HCT116 (cell line): Measurements from ENCODE around the gene TMEFF2. TPM values are rescaled to one million over a fixed set of nuclear protein-coding genes. Genes with fewer than 3 reads are reported as not detected.

Experiments
- ATAC-seq: fragments of 200-7000 bp; cut with Tn5 transposase; 2 replicates; pipeline ENCODE4 v1.9.1; 2020; ENCODE audit warnings: mild to moderate bottlenecking, moderate library complexity
- BruUV-seq: library from RNA; stranded (reverse); fragments of 400-500 nt; replicated peaks from 2 replicates; lab custom pipeline; 2021; lab: Mats Ljungman, UMichigan
- CTCF ChIA-PET: fragments of 300-600 bp; sonication (Branson Sonifier 250); formaldehyde crosslinking; loops from one replicate; lab custom pipeline; 2021; ENCODE audit warnings: antibody characterized with exemption; lab: Charles Lee
- POLR2A ChIA-PET: fragments of 300-600, 350-600 bp; sonication (Branson Sonifier 250); formaldehyde crosslinking; loops from one replicate; lab custom pipeline; 2021; ENCODE audit warnings: antibody characterized with exemption; lab: Charles Lee
- RAD21 ChIA-PET, 2 experiments: fragments of 300-600 bp; sonication (Branson Sonifier 250); formaldehyde crosslinking; loops; one replicate each; lab custom pipeline; 2023; ENCODE audit warnings: low total read pairs in 2 of 2; ENCODE audit not compliant: uncharacterized antibody in 2 of 2, unreplicated experiment in 2 of 2, low non-redundant PET in 1 of 2; lab: Charles Lee
- DNase-seq: peaks from one replicate; pipeline ENCODE4 v3.0.0-alpha.2; 2010; ENCODE audit warnings: low read depth, low spot score
- H2AFZ ChIP-seq: fragments of 200-600 bp; shearing (Covaris generic), sonication (generic); 2 replicates; pipeline ENCODE4 v1.6.1; 2017; ENCODE audit warnings: low read depth, mixed run types, mixed read lengths, antibody characterized with exemption, low read length; ENCODE audit not compliant: poor library complexity, severe bottlenecking
- H3K27ac ChIP-seq: 2 replicates; pipeline ENCODE4 v1.5.1; 2012; ENCODE audit warnings: low read depth, low read length
- H3K27me3 ChIP-seq: fragments of 200-600 bp; sonication (generic); 2 replicates; pipeline ENCODE4 v1.6.1; 2016; ENCODE audit warnings: mixed run types, low read length, mixed read lengths; ENCODE audit not compliant: insufficient read depth
- H3K36me3 ChIP-seq, 2 experiments: fragments of 200-500 bp in 1 of 2; fragments of 200-600 bp in 1 of 2; sonication (Bioruptor generic) in 1 of 2; sonication (generic) in 1 of 2; 2 replicates each; pipeline versions ENCODE4 v1.5.1 to v1.6.1; 2014 to 2016; ENCODE audit warnings: low read length in 2 of 2, inconsistent platforms in 1 of 2, mixed read lengths in 1 of 2, mixed run types in 1 of 2; ENCODE audit not compliant: insufficient read depth in 2 of 2, control insufficient read depth in 1 of 2
- H3K4me1 ChIP-seq, 2 experiments: fragments of 200-600 bp in 1 of 2; sonication (generic) in 1 of 2; 2 replicates each; pipeline versions ENCODE4 v1.5.1 to v1.6.1; 2012 to 2017; ENCODE audit warnings: low read length in 2 of 2, inconsistent platforms in 1 of 2, mild to moderate bottlenecking in 1 of 2, mixed read lengths in 1 of 2, mixed run types in 1 of 2, moderate library complexity in 1 of 2; ENCODE audit not compliant: insufficient read depth in 2 of 2, control insufficient read depth in 1 of 2
- H3K4me2 ChIP-seq: fragments of 200-600 bp; sonication (generic); 2 replicates; pipeline ENCODE4 v1.6.1; 2017; ENCODE audit warnings: mixed run types, low read length, mixed read lengths
- H3K4me3 ChIP-seq, 2 experiments: fragments of 200-600 bp in 1 of 2; sonication (generic) in 1 of 2; replicated peaks in 1 of 2; 2 replicates each; pipeline ENCODE4 v1.5.1; 2011 to 2016; ENCODE audit warnings: low read length in 2 of 2, control low read depth in 1 of 2, low read depth in 1 of 2, mild to moderate bottlenecking in 1 of 2, mixed read lengths in 1 of 2, mixed run types in 1 of 2
- H3K79me2 ChIP-seq: fragments of 200-600 bp; sonication (generic); 2 replicates; pipeline ENCODE4 v1.6.1; 2017; ENCODE audit warnings: mild to moderate bottlenecking, mixed run types, low read length, moderate library complexity, mixed read lengths; ENCODE audit not compliant: insufficient read depth
- H3K9ac ChIP-seq: fragments of 200-600 bp; sonication (generic); 2 replicates; pipeline ENCODE4 v1.6.1; 2016; ENCODE audit warnings: low read length, mixed read lengths
- H3K9me2 ChIP-seq: fragments of 200-600 bp; sonication (generic), shearing (Covaris generic); 2 replicates; pipeline ENCODE4 v1.6.1; 2017; ENCODE audit warnings: mixed run types, mild to moderate bottlenecking, moderate library complexity; ENCODE audit not compliant: insufficient read depth
- H3K9me3 ChIP-seq, 2 experiments: fragments of 200-500 bp in 1 of 2; fragments of 200-600 bp in 1 of 2; sonication (Bioruptor generic) in 1 of 2; sonication (generic) in 1 of 2; 2 replicates each; pipeline ENCODE4 v1.6.1; 2014 to 2017; ENCODE audit warnings: low read length in 2 of 2, mixed read lengths in 2 of 2, inconsistent platforms in 1 of 2, low read depth in 1 of 2, mild to moderate bottlenecking in 1 of 2, mixed run types in 1 of 2, moderate library complexity in 1 of 2; ENCODE audit not compliant: control insufficient read depth in 1 of 2, insufficient read depth in 1 of 2
- H4K20me1 ChIP-seq: fragments of 200-600 bp; sonication (generic), shearing (Covaris generic); 2 replicates; pipeline ENCODE4 v1.6.1; 2017; ENCODE audit warnings: mixed run types, mild to moderate bottlenecking, moderate library complexity; ENCODE audit not compliant: insufficient read depth
- CBX3 ChIP-seq: IDR thresholded peaks from 2 replicates; pipeline ENCODE4 v1.6.1; 2012; ENCODE audit warnings: low read depth
- ELF1 ChIP-seq: IDR thresholded peaks from 2 replicates; pipeline ENCODE4 v1.6.1; 2012; ENCODE audit warnings: low read depth, borderline replicate concordance
- JUND ChIP-seq: IDR thresholded peaks from 2 replicates; pipeline ENCODE4 v1.6.1; 2012
- POLR2A ChIP-seq: IDR thresholded peaks from 2 replicates; pipeline ENCODE4 v1.7.0; 2011; ENCODE audit warnings: borderline replicate concordance; ENCODE audit not compliant: insufficient read depth, insufficient read length; ENCODE audit errors: extremely low read depth
- POLR2AphosphoS5 ChIP-seq: IDR thresholded peaks from 2 replicates; pipeline ENCODE4 v1.6.1; 2011; ENCODE audit warnings: mild to moderate bottlenecking, low read depth, low read length, moderate library complexity
- RAD21 ChIP-seq: IDR thresholded peaks from 2 replicates; pipeline ENCODE4 v1.6.1; 2012; ENCODE audit warnings: low read depth, mild to moderate bottlenecking
- REST ChIP-seq: IDR thresholded peaks from 2 replicates; pipeline ENCODE4 v1.6.1; 2012; ENCODE audit warnings: low read depth
- SP1 ChIP-seq: IDR thresholded peaks from 2 replicates; pipeline ENCODE4 v1.6.1; 2012; ENCODE audit warnings: low read depth
- SRF ChIP-seq: IDR thresholded peaks from 2 replicates; pipeline ENCODE4 v1.6.1; 2012; ENCODE audit warnings: low read depth
- YY1 ChIP-seq: IDR thresholded peaks from 2 replicates; pipeline ENCODE4 v1.6.1; 2011; ENCODE audit warnings: low read length, low read depth, moderate library complexity, mild to moderate bottlenecking; ENCODE audit not compliant: insufficient replicate concordance; ENCODE audit errors: extremely low read depth
- ZBTB33 ChIP-seq: IDR thresholded peaks from 2 replicates; pipeline ENCODE4 v1.6.1; 2011; ENCODE audit warnings: mild to moderate bottlenecking, low read length, moderate library complexity; ENCODE audit not compliant: insufficient replicate concordance; ENCODE audit errors: extremely low read depth
- intact Hi-C: fragments of 100-400 bp; cut with micrococcal nuclease; formaldehyde crosslinking; loops from 2 replicates; pipeline ENCODE4 v1.10.0; 2022
- total RNA-seq: library from RNA; stranded (reverse); gene quantifications from one replicate; pipeline ENCODE4 v1.2.1, GENCODE V29; 2021; ENCODE audit not compliant: unreplicated experiment
- TF ChIP-seq, protein P1 (sequence below), 3 experiments: fragments of 200-600 bp in 1 of 3; sonication (generic) in 1 of 3; IDR thresholded peaks in 2 of 3; conservative IDR thresholded peaks in 1 of 3; 2 replicates each; pipeline ENCODE4 v1.5.1; 2012 to 2017; ENCODE audit warnings: low read depth in 2 of 3, low read length in 2 of 3, antibody characterized with exemption in 1 of 3, borderline replicate concordance in 1 of 3, control low read depth in 1 of 3, mild to moderate bottlenecking in 1 of 3, mixed read lengths in 1 of 3, mixed run types in 1 of 3, moderate library complexity in 1 of 3; ENCODE audit not compliant: insufficient read depth in 1 of 3
- TF ChIP-seq, protein P2 (sequence below): IDR thresholded peaks from 2 replicates; pipeline ENCODE4 v1.6.1; 2012

TMEFF2 gene
- total RNA-seq, 1 experiment from 2014 or later: not detected

- TF ChIP-seq ELF1 (no peak), POLR2A (no peak), ZBTB33 (no peak), CBX3 (0 out of 2 replicates have a peak, but pooled peaks have one; percentile 9), RAD21 (peak; percentile 25; the same call in 1 of the 2 replicates), YY1 (no peak), SRF (no peak), JUND (no peak), SP1 (no peak), POLR2AphosphoS5 (no peak), REST (no peak)
- TF ChIP-seq, protein P1, sequence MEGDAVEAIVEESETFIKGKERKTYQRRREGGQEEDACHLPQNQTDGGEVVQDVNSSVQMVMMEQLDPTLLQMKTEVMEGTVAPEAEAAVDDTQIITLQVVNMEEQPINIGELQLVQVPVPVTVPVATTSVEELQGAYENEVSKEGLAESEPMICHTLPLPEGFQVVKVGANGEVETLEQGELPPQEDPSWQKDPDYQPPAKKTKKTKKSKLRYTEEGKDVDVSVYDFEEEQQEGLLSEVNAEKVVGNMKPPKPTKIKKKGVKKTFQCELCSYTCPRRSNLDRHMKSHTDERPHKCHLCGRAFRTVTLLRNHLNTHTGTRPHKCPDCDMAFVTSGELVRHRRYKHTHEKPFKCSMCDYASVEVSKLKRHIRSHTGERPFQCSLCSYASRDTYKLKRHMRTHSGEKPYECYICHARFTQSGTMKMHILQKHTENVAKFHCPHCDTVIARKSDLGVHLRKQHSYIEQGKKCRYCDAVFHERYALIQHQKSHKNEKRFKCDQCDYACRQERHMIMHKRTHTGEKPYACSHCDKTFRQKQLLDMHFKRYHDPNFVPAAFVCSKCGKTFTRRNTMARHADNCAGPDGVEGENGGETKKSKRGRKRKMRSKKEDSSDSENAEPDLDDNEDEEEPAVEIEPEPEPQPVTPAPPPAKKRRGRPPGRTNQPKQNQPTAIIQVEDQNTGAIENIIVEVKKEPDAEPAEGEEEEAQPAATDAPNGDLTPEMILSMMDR (IDR thresholded peaks at IDR 0.05 in 2 of 3, conservative IDR thresholded peaks at IDR 0.05 in 1 of 3; ENCODE audit: borderline replicate concordance in 1 of 3, insufficient read depth in 1 of 3, low read depth in 2 of 3, low read length in 2 of 3): peak in 2 of 3 experiments; percentile 58 to 70; a peak in 4 of 6 replicates
- TF ChIP-seq, protein P2, sequence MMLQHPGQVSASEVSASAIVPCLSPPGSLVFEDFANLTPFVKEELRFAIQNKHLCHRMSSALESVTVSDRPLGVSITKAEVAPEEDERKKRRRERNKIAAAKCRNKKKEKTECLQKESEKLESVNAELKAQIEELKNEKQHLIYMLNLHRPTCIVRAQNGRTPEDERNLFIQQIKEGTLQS: no peak
- Histone ChIP-seq H3K79me2 (no peaks in the 10 kb centered on the region), H3K27me3 (no peaks in the 10 kb centered on the region), H4K20me1 (no peaks in the 10 kb centered on the region), H3K4me2 (no peak overlapping the region), H3K27ac (no peak overlapping the region), H3K36me3 (no peaks in the 10 kb centered on the region), H3K4me1 (no peaks in the 10 kb centered on the region; a peak in 1 of 4 replicates), H3K9me2 (no peaks in the 10 kb centered on the region), H2AFZ (peak overlapping the region; percentile 94), H3K4me3 (no peak overlapping the region), H3K9ac (no peak overlapping the region), H3K9me3 (no peaks in the 10 kb centered on the region)
- RAD21 ChIA-PET: no interaction called here
- no TSS peak for BruUV-seq
- intact Hi-C loops: no loop called here
- ATAC-seq (peak; percentile 100), DNase-seq (peak; percentile 63)
- POLR2A ChIA-PET: no interaction called here
- CTCF ChIA-PET: interaction anchor here (0.7 to 0.8 kb wide), 2 partner anchors 10 to 217 kb away, joined by 3 read pairs; no protein-coding TSS in a partner anchor
Observed at GRCh38 chr2:192029089-192029488, 165.6 kb downstream of the TMEFF2 start.
